ENCODE data around the gene ABHD16A. TPM values are rescaled to one million over a fixed set of nuclear protein-coding genes. Genes with fewer than 3 reads are reported as not detected.

ABHD16A gene
- total and polyA plus RNA-seq, 2 of the 13 experiments (the other 11 are each of a cell fraction or from before 2014, with no cell fraction given) = 43.5 to 45.4 TPM

- TF ChIP-seq, protein P1, sequence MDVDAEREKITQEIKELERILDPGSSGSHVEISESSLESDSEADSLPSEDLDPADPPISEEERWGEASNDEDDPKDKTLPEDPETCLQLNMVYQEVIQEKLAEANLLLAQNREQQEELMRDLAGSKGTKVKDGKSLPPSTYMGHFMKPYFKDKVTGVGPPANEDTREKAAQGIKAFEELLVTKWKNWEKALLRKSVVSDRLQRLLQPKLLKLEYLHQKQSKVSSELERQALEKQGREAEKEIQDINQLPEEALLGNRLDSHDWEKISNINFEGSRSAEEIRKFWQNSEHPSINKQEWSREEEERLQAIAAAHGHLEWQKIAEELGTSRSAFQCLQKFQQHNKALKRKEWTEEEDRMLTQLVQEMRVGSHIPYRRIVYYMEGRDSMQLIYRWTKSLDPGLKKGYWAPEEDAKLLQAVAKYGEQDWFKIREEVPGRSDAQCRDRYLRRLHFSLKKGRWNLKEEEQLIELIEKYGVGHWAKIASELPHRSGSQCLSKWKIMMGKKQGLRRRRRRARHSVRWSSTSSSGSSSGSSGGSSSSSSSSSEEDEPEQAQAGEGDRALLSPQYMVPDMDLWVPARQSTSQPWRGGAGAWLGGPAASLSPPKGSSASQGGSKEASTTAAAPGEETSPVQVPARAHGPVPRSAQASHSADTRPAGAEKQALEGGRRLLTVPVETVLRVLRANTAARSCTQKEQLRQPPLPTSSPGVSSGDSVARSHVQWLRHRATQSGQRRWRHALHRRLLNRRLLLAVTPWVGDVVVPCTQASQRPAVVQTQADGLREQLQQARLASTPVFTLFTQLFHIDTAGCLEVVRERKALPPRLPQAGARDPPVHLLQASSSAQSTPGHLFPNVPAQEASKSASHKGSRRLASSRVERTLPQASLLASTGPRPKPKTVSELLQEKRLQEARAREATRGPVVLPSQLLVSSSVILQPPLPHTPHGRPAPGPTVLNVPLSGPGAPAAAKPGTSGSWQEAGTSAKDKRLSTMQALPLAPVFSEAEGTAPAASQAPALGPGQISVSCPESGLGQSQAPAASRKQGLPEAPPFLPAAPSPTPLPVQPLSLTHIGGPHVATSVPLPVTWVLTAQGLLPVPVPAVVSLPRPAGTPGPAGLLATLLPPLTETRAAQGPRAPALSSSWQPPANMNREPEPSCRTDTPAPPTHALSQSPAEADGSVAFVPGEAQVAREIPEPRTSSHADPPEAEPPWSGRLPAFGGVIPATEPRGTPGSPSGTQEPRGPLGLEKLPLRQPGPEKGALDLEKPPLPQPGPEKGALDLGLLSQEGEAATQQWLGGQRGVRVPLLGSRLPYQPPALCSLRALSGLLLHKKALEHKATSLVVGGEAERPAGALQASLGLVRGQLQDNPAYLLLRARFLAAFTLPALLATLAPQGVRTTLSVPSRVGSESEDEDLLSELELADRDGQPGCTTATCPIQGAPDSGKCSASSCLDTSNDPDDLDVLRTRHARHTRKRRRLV (CRISPR knock-in tag; IDR thresholded peaks at IDR 0.05) = peak; percentile 55
- TF ChIP-seq MXD4 (CRISPR knock-in tag; IDR thresholded peaks at IDR 0.05) = no peak; the same call in 1 of the 2 replicates
- peak; percentile 64; the same call in 1 of the 2 replicates for TF ChIP-seq ZNF12 (CRISPR knock-in tag; IDR thresholded peaks at IDR 0.05)
- peak; percentile 48 for TF ChIP-seq SOX13 (IDR thresholded peaks at IDR 0.05)
- peak in 1 of 2 experiments; percentile 95; a peak in 3 of 4 replicates for TF ChIP-seq SOX13 (CRISPR knock-in tag; conservative IDR thresholded peaks at IDR 0.05 in 1 of 2, IDR thresholded peaks at IDR 0.05 in 1 of 2)
- no peak for TF ChIP-seq ZNF282 (IDR thresholded peaks at IDR 0.05; ENCODE audit: partially characterized antibody)
- peak; percentile 96 for TF ChIP-seq MEIS1 (CRISPR knock-in tag; IDR thresholded peaks at IDR 0.05; ENCODE audit: borderline replicate concordance)
- TF ChIP-seq STAT5B (CRISPR knock-in tag; IDR thresholded peaks at IDR 0.05) = no peak
- TF ChIP-seq TARDBP (CRISPR knock-in tag; IDR thresholded peaks at IDR 0.05) = peak; percentile 89
- TF ChIP-seq NKX3-1 (CRISPR knock-in tag; IDR thresholded peaks at IDR 0.05) = peak; percentile 43; the same call in 1 of the 2 replicates
- peak; percentile 76; the same call in 1 of the 2 replicates for TF ChIP-seq IRX3 (CRISPR knock-in tag; IDR thresholded peaks at IDR 0.05; ENCODE audit: borderline replicate concordance, low read depth)
- TF ChIP-seq, protein P2, sequence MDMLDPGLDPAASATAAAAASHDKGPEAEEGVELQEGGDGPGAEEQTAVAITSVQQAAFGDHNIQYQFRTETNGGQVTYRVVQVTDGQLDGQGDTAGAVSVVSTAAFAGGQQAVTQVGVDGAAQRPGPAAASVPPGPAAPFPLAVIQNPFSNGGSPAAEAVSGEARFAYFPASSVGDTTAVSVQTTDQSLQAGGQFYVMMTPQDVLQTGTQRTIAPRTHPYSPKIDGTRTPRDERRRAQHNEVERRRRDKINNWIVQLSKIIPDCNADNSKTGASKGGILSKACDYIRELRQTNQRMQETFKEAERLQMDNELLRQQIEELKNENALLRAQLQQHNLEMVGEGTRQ (IDR thresholded peaks at IDR 0.05; ENCODE audit: low read depth, low read length) = 0 out of 2 replicates have a peak, but pooled peaks have one; percentile 3
- TF ChIP-seq, protein P2 (CRISPR knock-in tag; IDR thresholded peaks at IDR 0.05; ENCODE audit: borderline replicate concordance) = no peak
- peak; percentile 77 for TF ChIP-seq POGK (CRISPR knock-in tag; conservative IDR thresholded peaks at IDR 0.05)
- TF ChIP-seq CREB1 (IDR thresholded peaks at IDR 0.05) = peak; percentile 28; the same call in 1 of the 2 replicates
- no peak; the same call in 1 of the 2 replicates for TF ChIP-seq CREB1 (CRISPR knock-in tag; IDR thresholded peaks at IDR 0.05)
- TF ChIP-seq ZNF224 (CRISPR knock-in tag; IDR thresholded peaks at IDR 0.05) = 0 out of 2 replicates have a peak, but pooled peaks have one; percentile 46
- peak; percentile 96 for TF ChIP-seq CEBPB (IDR thresholded peaks at IDR 0.05; ENCODE audit: borderline replicate concordance, low read depth, low read length)
These were observed 35.2 kb upstream of the ABHD16A start (continued) for GRCh38 chr6:31737991-31738979.
